Neural cell (in vitro differentiated cells): ENCODE measurements around the gene FLVCR1.

Source experiments
- CTCF ChIP-seq: fragments of 450-650 bp; IDR thresholded peaks from 2 replicates; pipeline ENCODE4 v1.5.1; 2014; ENCODE audit warnings: antibody characterized with exemption, mild to moderate bottlenecking, moderate library complexity; ENCODE audit not compliant: poor library complexity, severe bottlenecking
- EP300 ChIP-seq: fragments of 450-650 bp; conservative IDR thresholded peaks from 2 replicates; pipeline ENCODE4 v1.6.1; 2014; ENCODE audit warnings: antibody characterized with exemption, mild to moderate bottlenecking, moderate library complexity; ENCODE audit not compliant: poor library complexity, severe bottlenecking
- EZH2 ChIP-seq: fragments of 200-600, 300-800 bp; shearing (Covaris generic), sonication (generic); IDR thresholded peaks from 2 replicates; pipeline ENCODE4 v1.6.1; 2014; ENCODE audit warnings: antibody characterized with exemption, low read length, borderline replicate concordance, mild to moderate bottlenecking; ENCODE audit not compliant: insufficient read depth, poor library complexity, severe bottlenecking
- MXI1 ChIP-seq: fragments of 450-650 bp; conservative IDR thresholded peaks from 2 replicates; pipeline ENCODE4 v1.6.1; 2014; ENCODE audit warnings: antibody characterized with exemption, mild to moderate bottlenecking; ENCODE audit not compliant: poor library complexity, severe bottlenecking

GRCh38 chr1:212917858-212918257, 59.8 kb downstream of the FLVCR1 start:
- TF ChIP-seq CTCF (no peak), MXI1 (no peak), EP300 (no peak), EZH2 (no peak)
